HG03064 (cell line): ENCODE data around the gene MYOD1.

Source experiments
- ATAC-seq: cut with Tn5 transposase; IDR thresholded peaks from one replicate; pipeline ENCODE4 v1.9.1; 2021; ENCODE audit warnings: low read depth; ENCODE audit not compliant: unreplicated experiment

The MYOD1 gene

DNA sequence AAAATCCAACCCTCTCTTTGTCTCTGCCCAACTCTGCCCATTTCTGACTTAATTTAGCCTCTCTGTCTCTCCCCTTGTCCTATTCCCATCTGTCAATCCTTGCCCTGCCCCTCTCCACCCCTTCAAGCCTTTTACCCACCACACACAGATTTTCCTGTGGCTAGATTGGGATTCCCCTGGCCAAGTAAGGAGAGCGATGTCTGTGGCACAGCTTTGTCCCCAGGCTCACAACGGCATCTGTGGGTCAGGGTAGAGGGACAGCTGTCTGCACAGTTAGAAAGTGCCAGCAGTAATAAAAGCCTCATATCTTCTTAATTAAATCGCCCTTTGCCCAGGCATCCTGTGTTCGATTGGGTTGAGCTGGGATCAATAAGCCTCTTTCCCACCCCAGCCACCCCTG lies 13.9 kb downstream of the MYOD1 start:
- ATAC-seq = no peak

DNA sequence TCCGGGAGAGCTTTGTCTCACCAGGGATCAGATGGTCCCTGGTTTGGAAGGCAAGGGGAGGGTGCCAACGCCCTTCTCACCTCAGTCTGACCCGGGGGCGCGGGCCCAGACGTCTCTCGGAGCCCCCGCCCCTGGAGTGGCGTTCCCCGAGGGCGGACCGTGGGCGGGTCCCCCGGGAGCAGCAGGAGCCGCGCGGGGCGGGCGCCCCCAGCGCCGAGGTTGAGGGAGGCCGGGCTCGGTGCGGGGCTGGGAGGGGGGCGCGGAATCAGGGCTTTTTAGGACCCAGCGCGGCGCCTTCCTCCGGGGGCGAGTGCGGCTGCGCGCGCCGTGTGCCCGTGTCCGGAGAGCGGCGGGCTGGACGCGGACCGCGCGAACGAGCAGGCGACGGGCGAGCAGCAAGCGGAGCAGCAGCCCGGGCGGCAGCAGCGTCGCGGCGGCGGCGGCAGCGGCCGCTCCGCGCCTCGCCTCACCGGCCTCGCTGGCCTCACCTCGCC lies 15.1 kb downstream of the MYOD1 start, which contains the start of gene KCNC1:
TSS of gene KCNC1 (plus strand) at position 364 of the 494 bp plus-strand sequence. CDS start 1,222 bp downstream, outside the sequence.
- no peak for ATAC-seq

DNA sequence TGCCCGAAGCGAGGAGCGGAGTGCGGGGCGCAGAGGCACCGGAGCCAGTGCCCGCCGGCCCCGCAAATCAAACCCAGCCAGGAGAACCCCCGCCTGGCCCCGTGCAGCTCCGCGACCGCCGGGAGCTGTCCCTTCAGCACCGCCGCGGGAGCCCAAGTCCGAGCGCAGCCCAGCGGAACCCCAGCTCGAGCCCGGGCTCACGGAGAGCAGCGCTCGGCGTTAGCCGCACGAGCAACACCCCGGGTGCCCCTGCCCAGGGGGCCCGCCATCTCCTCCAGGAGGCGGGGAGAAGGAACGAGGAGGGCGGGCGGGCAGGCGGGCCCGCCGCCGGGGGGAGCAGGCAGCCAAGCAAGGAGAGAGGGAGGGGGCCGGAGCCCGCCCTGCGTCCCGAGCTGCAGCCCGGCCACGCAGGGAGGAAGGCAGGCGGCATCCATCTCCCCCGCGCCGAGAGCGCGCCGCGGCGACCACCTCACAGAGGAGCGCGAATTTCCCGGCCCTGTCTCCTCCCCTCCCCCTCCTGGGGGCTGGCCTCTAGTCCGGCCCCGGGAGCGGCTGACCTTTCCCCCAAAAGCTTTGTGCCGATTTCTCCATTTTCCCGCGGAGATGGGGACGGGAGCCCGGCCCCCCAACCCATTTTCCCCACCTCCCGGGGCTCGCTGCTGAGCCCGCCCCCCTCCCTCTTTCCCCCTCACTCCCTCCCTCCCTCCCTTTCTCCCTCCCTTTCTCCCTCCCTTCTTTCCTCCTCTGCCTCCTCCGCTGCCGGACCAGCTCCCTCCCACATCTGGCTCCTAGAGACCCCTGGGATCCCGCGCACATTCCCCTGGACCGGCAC lies 15.8 kb downstream of the MYOD1 start:
- ATAC-seq = no peak

DNA sequence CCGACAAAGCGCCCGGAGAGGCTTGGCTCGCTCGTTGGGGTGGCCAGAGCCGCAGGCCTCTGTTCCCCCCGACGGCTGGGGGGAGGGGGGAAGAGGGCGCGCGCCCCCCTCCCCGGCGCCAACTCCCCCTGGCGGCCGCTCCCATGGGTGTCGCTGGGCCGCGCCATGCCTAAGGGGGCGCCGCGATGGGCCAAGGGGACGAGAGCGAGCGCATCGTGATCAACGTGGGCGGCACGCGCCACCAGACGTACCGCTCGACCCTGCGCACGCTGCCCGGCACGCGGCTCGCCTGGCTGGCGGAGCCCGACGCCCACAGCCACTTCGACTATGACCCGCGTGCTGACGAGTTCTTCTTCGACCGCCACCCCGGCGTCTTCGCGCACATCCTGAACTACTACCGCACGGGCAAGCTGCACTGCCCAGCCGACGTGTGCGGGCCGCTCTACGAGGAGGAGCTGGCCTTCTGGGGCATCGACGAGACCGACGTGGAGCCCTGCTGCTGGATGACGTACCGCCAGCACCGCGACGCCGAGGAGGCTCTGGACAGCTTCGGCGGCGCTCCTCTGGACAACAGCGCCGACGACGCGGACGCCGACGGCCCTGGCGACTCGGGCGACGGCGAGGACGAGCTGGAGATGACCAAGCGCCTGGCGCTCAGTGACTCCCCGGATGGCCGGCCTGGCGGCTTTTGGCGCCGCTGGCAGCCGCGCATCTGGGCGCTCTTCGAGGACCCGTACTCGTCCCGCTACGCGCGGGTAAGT lies 16.6 kb downstream of the MYOD1 start:
- no peak for ATAC-seq

DNA sequence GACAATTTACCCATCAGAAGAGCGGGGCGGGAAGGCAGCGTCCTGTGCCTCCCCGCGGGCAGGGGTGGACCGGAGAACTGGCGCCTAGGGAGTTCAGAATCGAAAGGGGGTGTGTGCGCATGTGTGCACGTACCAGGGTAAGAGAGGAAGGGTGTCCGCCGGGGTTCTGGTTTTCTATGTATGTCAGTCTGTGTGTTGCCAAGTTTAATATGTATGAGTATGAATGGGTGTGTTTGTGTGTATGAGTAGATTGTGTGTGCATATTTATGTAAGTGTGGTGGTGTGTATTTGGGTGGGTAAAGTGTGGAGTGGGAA lies 17.2 kb downstream of the MYOD1 start:
- no peak for ATAC-seq

DNA sequence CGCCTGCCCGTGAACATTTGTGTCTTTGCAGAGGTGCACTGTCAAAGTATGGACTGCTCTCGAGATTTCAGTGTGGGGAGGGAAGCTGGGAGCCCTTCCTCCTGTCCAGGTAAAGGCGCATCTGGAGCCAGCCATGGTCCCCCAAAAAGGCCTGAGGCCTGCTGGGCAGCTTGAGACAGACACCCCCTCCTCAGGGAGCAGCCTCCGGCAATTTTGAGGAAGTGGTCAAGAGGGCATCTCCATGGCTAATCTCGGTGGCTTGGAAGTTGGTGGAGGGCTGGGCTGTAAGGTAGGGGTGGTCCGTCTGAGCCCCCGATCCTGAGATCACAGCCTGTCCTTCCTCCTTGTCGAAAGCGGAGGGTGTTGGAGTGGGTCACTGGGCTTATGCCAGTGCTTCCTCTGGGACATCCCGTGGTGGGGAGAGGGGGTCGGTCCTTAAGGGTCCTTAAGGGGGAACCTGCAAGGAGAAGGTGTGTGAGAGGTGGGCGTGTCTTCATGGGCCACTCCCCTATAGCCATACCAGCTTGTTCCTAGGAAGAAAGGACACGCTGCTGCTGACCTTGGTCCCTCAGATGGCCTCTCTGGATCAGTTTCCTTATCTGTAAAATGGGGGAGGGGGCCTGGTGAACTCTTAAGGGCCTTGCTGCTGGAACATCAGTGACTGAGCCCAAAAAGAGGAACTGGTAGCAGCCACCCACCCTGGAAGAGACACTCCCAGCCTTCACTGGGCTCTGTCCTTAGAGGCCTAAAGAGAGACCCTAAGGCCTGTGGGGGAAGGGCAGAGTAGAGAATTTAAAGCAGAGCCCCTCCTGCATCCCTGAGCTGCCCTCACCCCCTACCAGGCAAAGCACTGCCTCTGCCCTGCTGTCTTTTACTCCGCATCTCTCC lies 17.8 kb downstream of the MYOD1 start:
- ATAC-seq = no peak

DNA sequence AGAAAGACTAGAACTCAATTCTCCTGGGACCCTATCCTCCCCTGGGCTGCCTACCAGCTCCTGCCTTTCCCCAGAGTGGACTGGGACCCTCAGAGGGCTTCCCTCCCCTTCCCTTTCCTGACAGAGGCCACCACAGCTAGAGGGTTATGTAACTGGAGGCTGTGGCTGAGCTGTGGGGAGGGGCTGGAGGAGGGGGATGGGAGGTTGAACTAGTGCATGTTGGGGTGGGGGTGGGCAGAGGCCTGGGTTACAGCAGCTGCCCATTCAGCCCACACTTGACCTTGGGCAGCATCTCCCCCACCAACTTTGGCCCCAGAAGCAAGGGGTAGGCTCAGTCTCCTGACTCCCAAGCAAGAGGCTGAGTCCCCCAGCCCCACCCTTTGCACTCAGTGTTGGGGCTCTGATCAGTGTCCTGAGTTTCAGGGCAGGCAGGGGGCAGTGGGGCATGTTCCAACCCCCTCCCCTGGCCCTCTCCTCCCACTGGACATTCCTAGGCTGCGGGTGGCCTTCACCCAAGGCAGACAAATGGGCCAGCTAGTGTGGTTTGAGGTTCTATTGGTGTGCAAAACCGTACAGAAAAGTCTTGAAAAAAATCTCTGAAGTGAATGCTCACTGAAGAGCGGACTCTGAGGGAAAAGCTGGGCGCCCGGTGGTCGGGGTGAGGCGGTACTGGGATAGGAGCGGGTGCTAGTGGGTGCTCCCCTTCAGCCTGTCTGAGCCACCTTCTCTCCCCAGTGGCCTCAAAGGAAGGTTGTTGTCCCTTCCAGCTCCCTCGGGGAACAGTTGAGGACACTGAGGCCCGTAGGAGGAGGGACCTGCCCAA lies 19.0 kb downstream of the MYOD1 start:
- ATAC-seq = no peak

DNA sequence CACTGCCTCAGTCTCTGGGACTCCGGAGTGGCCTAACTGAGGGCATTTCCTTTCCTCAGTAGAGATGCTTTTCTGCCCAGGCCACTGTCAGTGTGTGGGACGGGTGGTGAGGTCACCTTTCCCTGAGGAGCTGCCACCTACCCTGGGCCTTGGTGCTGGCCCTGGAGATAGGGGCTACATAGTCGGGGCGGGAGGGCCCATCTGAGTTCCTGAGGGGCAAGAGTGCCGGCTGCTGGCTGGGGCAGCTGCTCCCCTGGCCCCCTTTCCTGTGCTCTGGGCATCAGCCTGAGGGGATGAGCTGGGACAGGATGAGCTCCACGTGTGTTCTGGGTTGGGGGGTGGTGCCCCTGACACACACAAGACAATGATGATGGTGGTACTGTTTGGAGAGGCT lies 20.6 kb downstream of the MYOD1 start:
- ATAC-seq = no peak

DNA sequence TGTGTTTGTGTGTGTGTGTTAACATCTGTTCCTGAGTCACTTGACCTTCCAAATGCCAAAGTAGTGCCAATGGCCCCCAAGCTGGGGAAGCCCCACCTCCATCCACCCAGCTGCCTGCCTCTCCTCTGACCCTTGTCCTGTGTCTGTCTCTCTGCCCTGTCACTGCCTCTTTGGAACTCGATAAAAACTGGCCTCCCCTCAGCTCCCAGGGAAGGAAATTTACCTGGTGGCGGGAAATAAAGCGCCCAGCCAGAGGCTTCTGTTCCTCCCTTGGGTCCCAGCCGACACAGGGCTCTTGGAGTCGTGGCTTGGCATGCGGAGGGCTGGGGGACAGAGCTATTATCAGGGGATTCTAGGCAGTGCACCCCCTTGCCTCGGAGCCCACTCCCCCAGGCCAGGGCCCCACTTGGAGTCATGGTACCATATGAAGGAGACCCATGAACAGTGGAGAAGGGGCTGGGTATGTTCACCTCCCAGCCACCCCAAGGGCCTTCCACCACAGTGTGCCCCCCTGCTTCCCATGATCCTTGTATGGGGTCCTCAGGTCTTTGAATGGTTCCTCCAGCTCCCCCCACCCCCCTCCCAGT lies 21.4 kb downstream of the MYOD1 start:
- no peak for ATAC-seq

DNA sequence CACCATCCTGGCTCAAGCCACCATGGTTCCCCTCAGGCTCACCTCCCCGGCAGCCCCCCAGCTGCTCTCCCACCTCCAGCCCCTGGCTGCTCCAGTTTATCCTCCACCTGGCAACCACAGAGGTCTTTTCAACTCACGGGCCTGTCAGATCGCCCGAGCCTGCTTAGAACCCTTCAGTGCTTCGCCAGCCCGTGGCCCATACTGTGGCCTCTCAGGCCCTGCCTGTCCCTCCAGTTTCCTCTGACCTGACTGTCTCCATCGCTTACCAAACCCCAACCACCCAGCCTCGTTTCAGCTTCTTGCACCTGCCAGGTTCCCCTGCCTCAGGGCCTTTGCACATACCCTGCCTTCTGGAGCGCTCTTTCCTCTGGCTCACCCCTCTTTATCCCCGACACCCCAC lies 22.1 kb downstream of the MYOD1 start:
- no peak for ATAC-seq

DNA sequence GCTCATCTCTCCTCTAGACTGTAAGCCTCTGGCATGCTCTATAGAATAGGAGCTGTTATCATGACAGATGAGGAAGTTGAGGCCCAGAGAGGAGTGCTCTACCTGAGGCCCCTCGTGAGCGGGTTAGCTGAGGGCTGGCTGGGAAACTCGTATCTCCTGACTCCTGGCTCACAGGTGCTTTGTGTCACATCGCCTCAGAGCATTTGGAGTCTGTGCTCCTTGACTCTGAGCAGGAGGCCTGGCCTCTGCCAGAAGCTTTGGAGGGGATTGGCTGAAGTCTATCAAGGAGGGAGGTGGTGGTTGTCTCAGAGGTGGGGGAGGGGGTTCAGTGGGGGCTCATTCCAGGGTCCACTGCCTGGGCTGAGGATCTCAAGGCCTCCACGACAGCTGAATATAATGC lies 22.6 kb downstream of the MYOD1 start:
- ATAC-seq = no peak

DNA sequence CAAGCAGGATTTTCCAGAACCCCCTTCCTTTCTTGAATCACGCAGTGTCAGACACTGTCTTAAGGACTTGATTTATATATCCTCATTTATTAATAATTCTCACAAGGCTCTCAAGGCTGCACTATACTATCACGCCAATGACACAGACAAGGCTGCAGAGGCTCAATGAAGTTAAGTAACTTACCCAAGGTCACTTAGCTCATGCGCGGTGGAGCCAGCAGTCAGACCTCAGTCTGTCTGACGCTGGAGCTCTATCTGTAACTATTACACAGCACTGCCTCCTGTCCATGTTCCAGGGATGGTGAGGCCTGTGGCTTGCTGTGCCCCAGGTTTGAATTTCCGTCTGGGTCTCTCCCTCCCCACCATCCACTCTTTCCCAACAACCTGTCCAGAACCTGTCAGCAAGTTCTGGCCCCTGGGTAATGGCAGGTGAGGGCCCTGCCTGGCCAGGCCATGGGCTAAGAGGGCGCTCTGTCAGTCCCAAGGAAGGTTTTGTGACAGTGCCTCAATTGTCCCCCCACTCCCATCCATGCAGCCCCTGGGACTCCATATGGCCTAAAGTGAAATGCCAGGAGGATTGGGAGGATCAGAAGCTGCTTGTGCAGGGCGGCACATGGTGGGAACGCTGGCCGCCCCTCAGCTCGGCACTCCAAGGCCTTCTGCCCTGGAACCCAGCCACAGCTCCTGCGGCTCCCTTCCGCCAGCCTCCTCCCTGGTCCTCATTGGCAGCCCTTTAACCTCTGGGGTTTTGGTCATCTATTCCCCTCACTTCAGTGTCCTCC lies 23.8 kb downstream of the MYOD1 start:
- ATAC-seq = no peak

DNA sequence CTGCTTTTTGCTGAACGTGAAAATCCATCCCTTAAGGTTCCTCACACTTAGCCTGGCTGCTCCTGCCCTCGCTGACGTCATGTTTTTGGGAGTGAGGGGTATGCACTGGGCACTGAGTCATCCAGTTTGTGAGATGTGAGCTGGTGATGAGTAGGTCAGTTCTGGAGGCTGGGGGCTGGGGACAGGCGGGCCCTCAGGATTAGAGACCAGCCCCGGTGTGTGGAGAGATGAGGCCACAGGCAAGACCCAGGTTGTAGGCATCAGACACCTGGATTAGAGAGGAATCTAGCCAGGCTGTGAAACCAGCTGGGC lies 24.4 kb downstream of the MYOD1 start:
- ATAC-seq = no peak

DNA sequence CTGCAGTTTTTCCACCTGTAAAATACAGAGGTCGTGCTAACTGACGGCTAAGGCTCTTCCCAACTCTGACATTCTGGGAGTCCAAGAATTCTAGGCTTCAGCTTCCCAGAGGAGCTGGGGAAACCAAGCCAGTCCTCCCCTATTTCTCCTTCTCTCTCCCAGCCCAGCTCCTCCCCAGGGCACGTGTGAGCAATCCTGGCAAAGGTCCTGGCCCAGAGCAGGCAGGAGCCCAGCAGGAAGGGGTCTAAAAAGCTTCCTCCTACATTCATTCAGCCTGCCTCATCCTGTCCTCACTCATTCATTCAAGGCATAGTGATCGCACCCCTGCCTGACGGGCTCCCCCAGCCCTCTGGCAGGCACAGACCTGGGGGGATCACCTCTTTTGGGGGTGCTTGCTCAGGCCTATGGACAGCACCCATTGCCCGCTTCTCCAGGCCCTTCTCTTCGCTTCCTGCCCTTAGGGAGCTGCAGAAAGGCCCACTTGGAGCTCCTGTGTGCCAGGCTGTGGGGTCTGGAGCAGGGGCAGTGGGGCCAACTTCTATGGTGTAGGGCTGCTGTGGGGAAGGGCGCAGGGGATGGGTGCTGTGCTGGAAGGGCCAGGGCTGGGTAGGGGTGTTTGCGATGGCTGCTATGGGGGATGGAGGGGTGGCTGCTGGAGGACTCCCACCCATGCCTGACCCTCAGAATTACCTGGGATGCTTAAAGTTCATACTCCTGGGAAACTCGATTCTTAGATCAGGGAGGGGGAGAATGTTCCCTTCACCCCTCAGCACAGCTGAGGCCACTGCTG lies 25.0 kb downstream of the MYOD1 start:
- no peak for ATAC-seq

DNA sequence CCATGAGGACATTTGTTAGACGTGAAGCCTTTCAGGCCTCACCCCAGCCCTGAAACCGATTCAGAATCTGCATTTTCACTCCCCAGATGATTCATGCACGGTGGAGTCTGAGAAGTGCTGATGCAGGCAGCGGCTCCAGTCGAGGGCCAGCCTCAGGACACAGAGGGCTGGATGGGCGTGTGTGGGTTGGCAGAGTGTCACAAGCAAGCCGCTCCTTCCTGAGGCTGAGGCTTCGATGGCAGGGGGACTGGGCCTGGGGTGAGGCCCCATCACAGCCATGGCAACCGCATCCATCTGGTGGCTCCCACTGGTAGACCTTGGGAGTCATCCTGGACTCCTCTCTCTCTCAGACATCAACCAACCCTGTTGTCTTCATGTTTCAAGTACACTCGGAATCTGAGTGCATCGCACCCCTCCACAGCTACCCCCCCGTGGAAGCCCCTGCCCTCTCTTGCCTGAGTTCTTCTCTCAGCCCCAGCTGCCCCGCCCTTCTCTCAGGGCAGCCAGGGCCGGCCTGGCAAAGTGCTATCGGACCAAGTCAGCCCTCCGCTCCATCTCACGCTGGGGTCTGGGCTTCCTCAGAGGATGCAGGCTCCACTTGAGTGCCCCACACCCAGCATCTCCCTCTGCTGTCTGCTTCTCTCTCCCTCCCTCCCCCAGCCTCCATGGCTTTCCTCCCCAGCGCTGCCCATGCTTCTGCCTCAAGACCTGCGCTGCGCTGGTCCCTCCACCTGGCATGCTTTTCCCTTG lies 25.8 kb downstream of the MYOD1 start:
- ATAC-seq = no peak

DNA sequence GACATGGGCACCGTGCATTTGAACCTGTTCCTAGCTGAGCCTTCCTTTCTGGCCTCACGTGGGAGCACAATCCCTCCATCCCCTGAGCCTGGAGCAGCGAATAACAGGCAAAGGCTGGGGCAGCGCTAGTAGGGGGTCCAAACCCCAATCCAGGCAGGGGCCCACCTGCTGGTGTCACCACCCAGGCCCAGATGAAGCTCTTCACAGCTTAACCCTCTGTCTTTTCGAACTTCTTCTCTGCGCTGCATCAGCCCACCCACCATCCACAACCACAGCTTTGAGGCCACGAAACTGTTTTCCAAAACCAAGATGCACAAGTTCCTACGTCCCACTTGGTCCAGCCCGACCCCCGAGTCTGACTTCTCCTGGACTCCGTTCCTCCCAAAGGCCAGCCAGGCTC lies 26.7 kb downstream of the MYOD1 start:
- ATAC-seq = no peak

DNA sequence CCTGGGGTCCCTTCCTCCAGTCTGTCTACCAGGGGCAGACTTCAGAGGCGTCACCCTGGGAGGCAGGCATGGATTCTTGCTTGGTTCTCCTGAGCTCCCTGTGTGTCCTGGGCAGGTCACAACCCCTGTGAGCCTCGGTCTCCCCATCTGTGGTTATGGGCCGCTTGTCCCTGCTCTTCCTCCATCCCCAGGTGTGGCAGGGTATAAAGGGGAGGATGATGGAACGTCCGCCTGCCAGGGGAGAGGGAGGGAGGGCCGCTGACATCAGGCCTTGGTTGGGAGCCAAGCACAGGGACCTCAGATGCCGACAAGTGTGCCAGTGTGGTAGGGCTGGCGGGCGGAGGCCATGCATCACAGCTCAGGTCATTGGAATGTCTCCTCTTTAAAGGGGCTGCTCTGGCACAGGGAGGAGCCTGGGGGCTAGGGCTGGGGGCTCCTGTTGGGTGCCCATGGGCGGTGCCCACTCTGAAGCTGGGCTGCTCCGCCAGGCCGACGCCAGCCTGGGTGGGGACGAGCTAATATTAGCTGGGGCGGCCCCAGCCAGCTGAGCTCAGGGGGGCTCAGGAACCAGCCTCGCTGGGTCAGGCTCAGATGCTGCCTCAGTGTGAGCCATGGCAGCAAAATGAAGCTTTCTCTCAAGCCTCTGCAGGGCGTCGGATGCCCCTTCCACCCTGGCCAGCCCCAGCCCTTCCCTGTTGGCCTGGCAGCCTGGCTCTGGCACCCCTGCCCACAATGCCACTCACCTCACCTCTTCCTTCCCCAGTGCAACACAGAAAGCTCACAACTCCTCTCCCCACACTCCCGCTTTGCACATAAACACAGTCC lies 28.0 kb downstream of the MYOD1 start:
- ATAC-seq = no peak
